HUDEP-2 (cell line): ENCODE data around the gene GCK.

Experiments
- DNase-seq, 76 experiments: peaks; one replicate each; lab custom pipeline; 2025; ENCODE audit not compliant: unreplicated experiment in 76 of 76; lab: John Stamatoyannopoulos, UW

The GCK gene

GRCh38 chr7:44189286-44189992 is at the start of gene GCK:
GCK (minus strand) TSS chr7:44189439; CDS start chr7:44188953, 486 bp downstream.
- no peak for DNase-seq

GRCh38 chr7:44238116-44238695 is 49.0 kb upstream of the GCK start:
- no peak for DNase-seq

GRCh38 chr7:44237696-44238095 is 48.5 kb upstream of the GCK start:
- no peak for DNase-seq

GRCh38 chr7:44236333-44236728 is 47.1 kb upstream of the GCK start:
- DNase-seq = no peak

- no peak for DNase-seq
Observed at GRCh38 chr7:44235582-44236332, 46.5 kb upstream of the GCK start.

GRCh38 chr7:44235066-44235465 is 45.8 kb upstream of the GCK start:
- DNase-seq = no peak

GRCh38 chr7:44232901-44233715 is 43.9 kb upstream of the GCK start:
- no peak for DNase-seq

- no peak for DNase-seq
Observed at GRCh38 chr7:44232396-44232795, 43.2 kb upstream of the GCK start.

- DNase-seq = no peak
Observed at GRCh38 chr7:44231088-44231487, 41.8 kb upstream of the GCK start.

- no peak for DNase-seq
Observed at GRCh38 chr7:44230286-44230685, 41.0 kb upstream of the GCK start.

- DNase-seq = no peak
Observed at GRCh38 chr7:44229546-44230105, 40.4 kb upstream of the GCK start.

- no peak for DNase-seq
Observed at GRCh38 chr7:44228571-44229350, 39.5 kb upstream of the GCK start.

GRCh38 chr7:44227911-44228310 is 38.7 kb upstream of the GCK start:
- no peak for DNase-seq

GRCh38 chr7:44226396-44226753 is 37.1 kb upstream of the GCK start:
- no peak for DNase-seq

- no peak for DNase-seq
Observed at GRCh38 chr7:44225566-44226395, 36.5 kb upstream of the GCK start.

GRCh38 chr7:44224974-44225565 is 35.8 kb upstream of the GCK start:
- DNase-seq = no peak

- DNase-seq = no peak
Observed at GRCh38 chr7:44224080-44224973, 35.1 kb upstream of the GCK start.
